C4-2B (cell line): Measurements from ENCODE around the gene ZNF888.

ENCODE experiments used
- CTCF ChIP-seq: fragments of 450-650 bp; conservative IDR thresholded peaks from 2 replicates; pipeline ENCODE4 v1.5.1; 2017; ENCODE audit warnings: mild to moderate bottlenecking
- ZFX ChIP-seq: fragments of 450-650 bp; IDR thresholded peaks from 2 replicates; pipeline ENCODE4 v1.6.1; 2017

- TF ChIP-seq CTCF (no peak), ZFX (no peak)
These were observed 44.5 kb upstream of the ZNF888 start for GRCh38 chr19:52967772-52968171.
